Stomach smooth muscle (tissue), 2 donors: ENCODE data around the gene LHX6.

Experiments
- H3K27ac ChIP-seq: one replicate; pipeline ENCODE4 v1.7.0; 2013; ENCODE audit warnings: mild to moderate bottlenecking, low read length, inconsistent platforms
- H3K27me3 ChIP-seq, 2 donors: one replicate each; pipeline ENCODE4 v1.7.0; 2013; ENCODE audit warnings: low read length in 2 of 2; ENCODE audit not compliant: insufficient read depth in 2 of 2, control insufficient read depth in 1 of 2
- H3K36me3 ChIP-seq, 2 donors: one replicate each; pipeline ENCODE4 v1.7.0; 2013; ENCODE audit warnings: low read length in 2 of 2; ENCODE audit not compliant: control insufficient read depth in 2 of 2, insufficient read depth in 2 of 2
- H3K4me1 ChIP-seq: one replicate; pipeline ENCODE4 v1.7.0; 2013; ENCODE audit warnings: low read length; ENCODE audit not compliant: control insufficient read depth, insufficient read depth
- H3K4me3 ChIP-seq, 2 donors: one replicate each; pipeline ENCODE4 v1.7.0; 2013; ENCODE audit warnings: low read length in 2 of 2
- H3K9ac ChIP-seq, 2 donors: one replicate each; pipeline ENCODE4 v1.7.0; 2013; ENCODE audit warnings: low read length in 2 of 2, mild to moderate bottlenecking in 1 of 2
- H3K9me3 ChIP-seq, 2 donors: one replicate each; pipeline ENCODE4 v1.7.0; 2013; ENCODE audit warnings: low read length in 2 of 2; ENCODE audit not compliant: control insufficient read depth in 2 of 2
- donor health status: healthy.
- donor health status: Pancreatic carcinoma.

Gene LHX6

GRCh38 chr9:122234022-122234748 is 5.4 kb upstream of the LHX6 start:
- no peaks in the 10 kb centered on the region for H3K9me3 ChIP-seq
- no peaks in the 10 kb centered on the region for H3K36me3 ChIP-seq
- peaks cover under 1% of the 10 kb centered on the region for H3K4me1 ChIP-seq
- H3K9ac ChIP-seq = no peak overlapping the region
- H3K27me3 ChIP-seq = peaks cover 11 to 29% of the 10 kb centered on the region in 2 donors
- no peak overlapping the region for H3K27ac ChIP-seq
- no peak overlapping the region for H3K4me3 ChIP-seq

GRCh38 chr9:122232796-122233306 is 4.1 kb upstream of the LHX6 start:
- H3K9me3 ChIP-seq = no peaks in the 10 kb centered on the region
- H3K4me1 ChIP-seq = peaks cover 11% of the 10 kb centered on the region
- no peaks in the 10 kb centered on the region for H3K36me3 ChIP-seq
- peaks cover 22 to 34% of the 10 kb centered on the region in 2 donors for H3K27me3 ChIP-seq
- H3K27ac ChIP-seq = no peak overlapping the region
- H3K4me3 ChIP-seq = no peak overlapping the region
- no peak overlapping the region for H3K9ac ChIP-seq

DNA sequence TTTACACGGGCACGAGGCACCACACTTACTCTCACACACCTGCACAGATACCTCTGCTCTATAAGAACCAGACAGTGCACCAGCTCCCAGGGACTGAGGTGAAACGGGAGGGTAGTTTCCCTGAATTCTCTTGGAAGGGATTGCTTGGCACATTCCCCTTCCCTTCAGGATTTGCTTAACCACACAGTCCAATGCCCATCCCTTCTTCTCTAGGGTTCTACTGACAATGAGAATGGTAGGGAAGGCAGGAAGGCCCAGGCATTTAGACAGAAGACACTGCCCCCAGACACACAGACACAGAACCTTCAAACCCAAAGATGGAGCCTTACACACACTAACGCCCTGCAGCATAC is 704 bp upstream of the LHX6 start:
- no peak overlapping the region for H3K9ac ChIP-seq
- H3K4me1 ChIP-seq = peaks cover 27% of the 10 kb centered on the region
- H3K27me3 ChIP-seq = peaks cover 53 to 65% of the 10 kb centered on the region in 2 donors
- H3K4me3 ChIP-seq = no peak overlapping the region
- no peaks in the 10 kb centered on the region for H3K36me3 ChIP-seq
- no peaks in the 10 kb centered on the region for H3K9me3 ChIP-seq
- H3K27ac ChIP-seq = no peak overlapping the region

DNA sequence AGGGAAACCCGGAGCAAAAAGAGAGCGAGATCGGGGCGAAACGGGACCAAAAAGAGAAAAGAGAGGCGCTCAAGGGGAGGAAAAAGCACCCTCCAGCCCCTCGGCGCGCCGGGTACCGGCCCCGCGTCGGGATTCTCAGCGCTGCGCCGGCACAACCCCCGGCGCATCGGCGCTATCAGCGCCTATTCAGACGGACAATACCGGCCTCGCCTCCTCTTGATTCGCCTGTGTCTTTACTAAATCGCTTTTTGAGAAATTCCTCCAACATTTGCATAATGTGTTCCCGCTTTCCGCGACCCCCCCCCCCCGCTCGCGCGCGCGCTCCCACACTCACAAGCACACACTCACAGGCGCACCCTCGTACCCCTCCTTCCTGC is 578 bp downstream of the LHX6 start:
- Histone ChIP-seq H3K36me3 (no peaks in the 10 kb centered on the region), H3K27ac (no peak overlapping the region), H3K9me3 (no peaks in the 10 kb centered on the region), H3K4me3 (peak overlapping the region; percentile 26 to 62), H3K4me1 (peaks cover 27% of the 10 kb centered on the region), H3K9ac (no peak overlapping the region), H3K27me3 (peaks cover 56 to 70% of the 10 kb centered on the region in 2 donors)

DNA sequence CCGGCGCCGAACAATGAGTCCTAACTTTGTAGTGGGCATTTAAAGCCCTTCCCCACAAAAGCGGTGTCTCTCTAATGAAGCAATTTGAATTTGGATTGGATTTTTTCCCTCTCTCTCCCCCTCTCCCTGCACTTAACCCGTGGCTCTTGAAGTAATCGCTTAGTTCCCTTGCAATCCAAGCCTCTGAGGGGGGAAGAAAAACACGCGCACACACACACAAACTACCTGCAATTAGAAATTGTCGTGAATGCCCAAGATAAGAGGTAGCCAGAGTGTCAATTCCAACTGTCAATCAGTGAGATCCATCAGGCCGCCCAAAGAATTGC is 1.2 kb downstream of the LHX6 start:
- no peak overlapping the region for H3K9ac ChIP-seq
- no peak overlapping the region for H3K27ac ChIP-seq
- no peaks in the 10 kb centered on the region for H3K36me3 ChIP-seq
- H3K4me3 ChIP-seq = peak overlapping the region in 1 of 2 donors; percentile 3
- peaks cover 57 to 75% of the 10 kb centered on the region in 2 donors for H3K27me3 ChIP-seq
- peaks cover 27% of the 10 kb centered on the region for H3K4me1 ChIP-seq
- H3K9me3 ChIP-seq = no peaks in the 10 kb centered on the region

DNA sequence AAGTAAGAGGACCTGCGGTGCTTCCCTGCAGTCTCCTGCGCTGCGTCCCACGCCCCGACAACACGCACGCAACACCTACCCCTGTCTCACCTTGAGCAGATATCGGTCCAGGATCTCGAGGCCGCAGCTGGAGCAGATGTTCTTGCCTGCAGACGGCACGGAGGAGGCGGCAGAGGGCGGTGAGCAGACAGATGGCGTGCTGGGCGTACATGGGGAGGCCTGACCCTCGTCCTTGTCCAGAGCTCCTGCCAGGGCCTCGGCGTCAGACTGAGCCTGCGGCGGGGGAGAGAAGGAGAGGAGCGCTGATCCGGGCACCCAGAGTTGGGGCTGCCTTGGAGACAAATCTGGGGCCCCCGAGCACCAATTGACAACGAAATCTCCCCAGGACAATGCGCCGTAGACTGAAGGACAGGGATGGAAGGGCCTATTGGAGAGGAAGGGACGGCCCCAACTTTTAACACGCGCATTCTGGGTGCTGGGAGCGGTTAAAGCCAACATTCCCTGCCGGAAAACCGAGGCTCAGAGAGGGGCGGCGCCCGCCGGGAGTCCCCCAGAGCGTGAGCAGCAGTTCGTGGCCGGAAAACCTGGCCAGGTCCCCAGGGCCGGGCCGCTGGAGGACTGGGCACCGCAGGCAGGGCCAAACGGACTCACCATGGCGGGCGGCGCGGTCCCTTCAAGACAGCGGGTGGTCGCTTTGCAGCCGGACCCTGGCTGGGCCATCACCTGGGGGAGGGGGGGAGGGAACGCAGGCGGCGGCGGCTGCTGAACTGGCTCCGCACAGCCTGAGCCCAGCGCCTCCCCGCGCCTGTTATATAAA is 1.8 kb downstream of the LHX6 start:
- no peak overlapping the region for H3K9ac ChIP-seq
- no peaks in the 10 kb centered on the region for H3K36me3 ChIP-seq
- H3K4me1 ChIP-seq = peaks cover 27% of the 10 kb centered on the region
- peaks cover 63 to 80% of the 10 kb centered on the region in 2 donors for H3K27me3 ChIP-seq
- H3K9me3 ChIP-seq = no peaks in the 10 kb centered on the region
- peak overlapping the region in 1 of 2 donors; percentile 61 for H3K4me3 ChIP-seq
- no peak overlapping the region for H3K27ac ChIP-seq

GRCh38 chr9:122226142-122226757 is 2.5 kb downstream of the LHX6 start:
- Histone ChIP-seq H3K27me3 (peaks cover 70 to 81% of the 10 kb centered on the region in 2 donors), H3K36me3 (no peaks in the 10 kb centered on the region), H3K4me3 (peak overlapping the region; percentile 36 to 61), H3K9me3 (no peaks in the 10 kb centered on the region), H3K9ac (no peak overlapping the region), H3K4me1 (peaks cover 27% of the 10 kb centered on the region), H3K27ac (no peak overlapping the region)

DNA sequence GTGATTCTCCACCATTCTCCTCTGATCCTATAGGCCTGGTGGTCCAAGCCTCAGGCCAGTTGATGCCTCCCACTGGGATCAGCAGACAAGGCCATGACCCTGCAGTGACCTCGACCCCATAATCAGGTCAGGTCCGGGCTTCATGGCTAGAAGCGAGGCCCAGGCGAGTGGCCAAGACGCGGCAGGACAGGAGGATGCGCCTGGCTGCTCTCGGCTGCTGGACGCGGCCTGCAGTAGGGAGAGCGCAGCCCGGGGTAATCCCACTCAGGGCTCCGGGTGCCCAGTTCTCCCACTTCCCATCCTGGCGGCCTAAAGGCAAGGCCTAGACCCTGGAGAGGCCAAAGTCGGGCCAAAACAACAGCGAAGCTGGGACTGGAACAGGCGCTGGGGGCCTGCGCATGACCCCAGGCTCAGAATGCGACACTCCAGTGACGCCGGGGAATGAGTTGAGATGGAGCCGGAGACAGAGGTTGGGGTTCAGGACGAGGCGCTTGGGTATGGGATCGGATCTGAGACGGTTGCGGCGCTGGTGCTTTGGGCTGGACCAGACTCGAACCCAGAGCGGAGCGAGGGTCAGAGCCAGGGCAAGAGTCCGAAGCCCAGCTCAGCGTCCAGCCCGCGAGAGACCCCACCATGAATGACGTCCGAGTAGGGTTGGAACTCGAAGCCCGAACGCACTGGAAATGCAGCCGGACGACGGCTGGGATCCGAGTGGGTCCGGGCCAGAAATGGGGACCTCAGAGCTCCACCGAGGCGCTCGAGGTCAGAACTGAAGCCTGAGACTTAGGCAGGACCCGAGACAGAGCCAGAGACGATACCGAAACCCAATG is 3.2 kb downstream of the LHX6 start:
- H3K27me3 ChIP-seq = peaks cover 77 to 80% of the 10 kb centered on the region in 2 donors
- peak overlapping the region; percentile 36 to 61 for H3K4me3 ChIP-seq
- H3K9ac ChIP-seq = no peak overlapping the region
- no peak overlapping the region for H3K27ac ChIP-seq
- H3K9me3 ChIP-seq = no peaks in the 10 kb centered on the region
- H3K4me1 ChIP-seq = peaks cover 27% of the 10 kb centered on the region
- H3K36me3 ChIP-seq = no peaks in the 10 kb centered on the region

DNA sequence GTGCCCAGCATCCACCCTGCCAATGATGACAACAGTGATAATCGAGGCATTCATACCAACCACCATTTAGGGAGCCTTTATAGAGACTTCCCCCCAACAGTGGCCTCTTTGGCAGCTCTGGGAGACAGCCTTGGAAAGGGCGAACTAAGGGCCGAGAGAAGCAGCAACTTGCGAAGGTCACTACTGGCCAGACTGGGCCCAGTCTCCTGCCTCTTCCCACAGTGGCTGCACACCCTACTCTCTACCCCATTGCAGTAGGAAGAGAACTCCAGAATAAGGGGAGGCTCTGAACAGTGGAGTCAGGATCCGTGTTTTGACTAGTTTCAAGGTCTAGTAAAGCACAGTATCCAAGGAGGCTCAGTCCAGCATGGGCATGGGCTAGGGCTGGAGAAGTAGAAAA is 5.3 kb downstream of the LHX6 start:
- H3K27ac ChIP-seq = no peak overlapping the region
- no peaks in the 10 kb centered on the region for H3K36me3 ChIP-seq
- no peaks in the 10 kb centered on the region for H3K9me3 ChIP-seq
- peaks cover 82 to 84% of the 10 kb centered on the region in 2 donors for H3K27me3 ChIP-seq
- H3K9ac ChIP-seq = no peak overlapping the region
- peaks cover 36% of the 10 kb centered on the region for H3K4me1 ChIP-seq
- H3K4me3 ChIP-seq = no peak overlapping the region

DNA sequence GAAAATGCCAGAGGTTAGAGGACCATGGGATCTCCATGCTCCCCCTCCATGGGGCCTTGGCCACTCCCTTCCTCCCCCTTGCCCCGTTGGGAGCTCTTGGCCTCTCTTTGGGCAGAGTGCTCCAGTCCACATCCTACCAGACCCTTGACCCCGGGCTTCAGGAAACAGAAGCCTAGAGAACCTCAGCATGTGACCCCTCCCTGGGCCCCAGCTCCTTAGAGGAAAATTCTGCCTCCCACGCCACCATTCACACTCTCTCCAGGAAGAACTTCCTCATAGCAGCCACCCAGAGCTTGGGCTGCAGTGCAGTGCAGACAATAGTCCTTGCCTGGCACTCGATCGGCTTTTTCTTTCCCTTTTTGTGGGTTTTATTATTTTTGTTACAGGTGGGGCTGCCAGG is 6.0 kb downstream of the LHX6 start:
- H3K27me3 ChIP-seq = peaks cover 82 to 86% of the 10 kb centered on the region in 2 donors
- no peaks in the 10 kb centered on the region for H3K9me3 ChIP-seq
- no peak overlapping the region for H3K4me3 ChIP-seq
- peaks cover 35% of the 10 kb centered on the region for H3K4me1 ChIP-seq
- H3K9ac ChIP-seq = no peak overlapping the region
- no peak overlapping the region for H3K27ac ChIP-seq
- H3K36me3 ChIP-seq = no peaks in the 10 kb centered on the region
